H9 (cell line): ENCODE results near the gene CA11. TPM values are rescaled to one million over a fixed set of nuclear protein-coding genes. Genes with fewer than 3 reads are reported as not detected.

Experiments
- DNase-seq: peaks from one replicate; pipeline ENCODE4 v3.0.0-alpha.2; 2017
- H2AFZ ChIP-seq: one replicate; pipeline ENCODE4 v1.6.1; 2013; ENCODE audit warnings: mild to moderate bottlenecking, low read length, control low read depth, moderate library complexity
- H2AK5ac ChIP-seq: 2 replicates; pipeline ENCODE4 v1.6.1; 2013; ENCODE audit warnings: low read length, control low read depth, mixed read lengths; ENCODE audit not compliant: insufficient read length
- H2BK120ac ChIP-seq: one replicate; pipeline ENCODE4 v1.6.1; 2013; ENCODE audit warnings: low read depth, mild to moderate bottlenecking, low read length, control low read depth, inconsistent platforms; ENCODE audit not compliant: poor library complexity, severe bottlenecking
- H2BK12ac ChIP-seq: 2 replicates; pipeline ENCODE4 v1.6.1; 2013; ENCODE audit warnings: low read length, control low read depth, mixed read lengths, low read depth; ENCODE audit not compliant: insufficient read length
- H2BK15ac ChIP-seq: 2 replicates; pipeline ENCODE4 v1.6.1; 2013; ENCODE audit warnings: low read depth, low read length, control low read depth
- H2BK20ac ChIP-seq: one replicate; pipeline ENCODE4 v1.6.1; 2013; ENCODE audit warnings: low read depth, mild to moderate bottlenecking, low read length, control low read depth, inconsistent platforms; ENCODE audit not compliant: poor library complexity, severe bottlenecking
- H2BK5ac ChIP-seq: 2 replicates; pipeline ENCODE4 v1.6.1; 2013; ENCODE audit warnings: low read length, control low read depth, mixed read lengths; ENCODE audit not compliant: insufficient read length
- H3K14ac ChIP-seq: 2 replicates; pipeline ENCODE4 v1.6.1; 2013; ENCODE audit warnings: low read length, control low read depth; ENCODE audit not compliant: insufficient read depth
- H3K18ac ChIP-seq: 2 replicates; pipeline ENCODE4 v1.6.1; 2013; ENCODE audit warnings: low read depth, mild to moderate bottlenecking, mixed read lengths, low read length, control low read depth; ENCODE audit not compliant: insufficient read length
- H3K23ac ChIP-seq: 2 replicates; pipeline ENCODE4 v1.6.1; 2013; ENCODE audit warnings: low read length, control low read depth, mixed read lengths, low read depth; ENCODE audit not compliant: insufficient read length
- H3K23me2 ChIP-seq: 2 replicates; pipeline ENCODE4 v1.6.1; 2013; ENCODE audit warnings: low read depth, mild to moderate bottlenecking, mixed read lengths, low read length, control low read depth; ENCODE audit not compliant: insufficient read length, poor library complexity, severe bottlenecking
- H3K27ac ChIP-seq: 2 replicates; pipeline ENCODE4 v1.5.1; 2013; ENCODE audit warnings: low read length, control low read depth, mixed read lengths, low read depth; ENCODE audit not compliant: insufficient read length
- H3K27me3 ChIP-seq: 2 replicates; pipeline ENCODE4 v1.6.1; 2013; ENCODE audit warnings: low read length, control low read depth, inconsistent platforms; ENCODE audit not compliant: insufficient read depth
- H3K4ac ChIP-seq: 2 replicates; pipeline ENCODE4 v1.6.1; 2013; ENCODE audit warnings: low read depth, mild to moderate bottlenecking, control low read depth, inconsistent platforms, low read length, moderate library complexity
- H3K4me1 ChIP-seq: 2 replicates; pipeline ENCODE4 v1.6.1; 2013; ENCODE audit warnings: low read length, control low read depth, inconsistent platforms; ENCODE audit not compliant: insufficient read depth
- H3K4me2 ChIP-seq: 2 replicates; pipeline ENCODE4 v1.6.1; 2013; ENCODE audit warnings: low read length, control low read depth, mixed read lengths; ENCODE audit not compliant: insufficient read length, insufficient read depth
- H3K56ac ChIP-seq: 2 replicates; pipeline ENCODE4 v1.6.1; 2013; ENCODE audit warnings: low read depth, mild to moderate bottlenecking, mixed read lengths, low read length, control low read depth; ENCODE audit not compliant: insufficient read length
- H3K79me1 ChIP-seq: 2 replicates; pipeline ENCODE4 v1.6.1; 2013; ENCODE audit warnings: low read depth, mild to moderate bottlenecking, moderate library complexity, low read length, control low read depth, inconsistent platforms; ENCODE audit not compliant: insufficient read depth, poor library complexity, severe bottlenecking
- H3K79me2 ChIP-seq: 2 replicates; pipeline ENCODE4 v1.6.1; 2013; ENCODE audit warnings: low read length, control low read depth, inconsistent platforms; ENCODE audit not compliant: insufficient read depth
- H3K9ac ChIP-seq: 2 replicates; pipeline ENCODE4 v1.6.1; 2013; ENCODE audit warnings: low read length, control low read depth, mixed read lengths; ENCODE audit not compliant: insufficient read length; ENCODE audit errors: extremely low read depth
- H3K9me3 ChIP-seq: one replicate; pipeline ENCODE4 v1.6.1; 2013; ENCODE audit warnings: low read depth, low read length, inconsistent platforms; ENCODE audit not compliant: control insufficient read depth
- H3T11ph ChIP-seq: one replicate; pipeline ENCODE4 v1.6.1; 2013; ENCODE audit warnings: mild to moderate bottlenecking, low read length, control low read depth, inconsistent platforms
- H4K20me1 ChIP-seq: one replicate; pipeline ENCODE4 v1.6.1; 2013; ENCODE audit not compliant: control insufficient read depth, insufficient read length, insufficient read depth
- H4K5ac ChIP-seq: 2 replicates; pipeline ENCODE4 v1.6.1; 2013; ENCODE audit warnings: low read depth, mild to moderate bottlenecking, mixed read lengths, low read length, control low read depth; ENCODE audit not compliant: insufficient read length
- H4K8ac ChIP-seq: replicated peaks from 2 replicates; pipeline ENCODE4 v1.6.1; 2013; ENCODE audit warnings: low read length, control low read depth, mixed read lengths, low read depth; ENCODE audit not compliant: insufficient read length
- H4K91ac ChIP-seq: 2 replicates; pipeline ENCODE4 v1.6.1; 2013; ENCODE audit warnings: low read depth, mild to moderate bottlenecking, moderate library complexity, mixed read lengths, low read length, control low read depth; ENCODE audit not compliant: insufficient read length
- H3K27ac Mint-ChIP-seq, 3 experiments: 2 replicates in 2 of 3; 3 replicates in 1 of 3; pipeline ENCODE4 v1.8.0; 2020 to 2021; ENCODE audit warnings: mixed read lengths in 3 of 3, mild to moderate bottlenecking in 1 of 3, moderate library complexity in 1 of 3
- H3K27me3 Mint-ChIP-seq: 2 replicates; pipeline ENCODE4 v1.8.0; 2021; ENCODE audit warnings: low read depth, mild to moderate bottlenecking, moderate library complexity, mixed read lengths
- H3K36me3 Mint-ChIP-seq, 3 experiments: 2 replicates in 2 of 3; 3 replicates in 1 of 3; pipeline ENCODE4 v1.8.0; 2020 to 2021; ENCODE audit warnings: low read depth in 3 of 3, mixed read lengths in 3 of 3; ENCODE audit not compliant: insufficient read depth in 1 of 3
- H3K4me1 Mint-ChIP-seq, 2 experiments: 2 replicates each; pipeline ENCODE4 v1.8.0; 2020; ENCODE audit warnings: mixed read lengths in 2 of 2
- H3K4me3 Mint-ChIP-seq, 2 experiments: 2 replicates in 1 of 2; 3 replicates in 1 of 2; pipeline ENCODE4 v1.8.0; 2020 to 2021; ENCODE audit warnings: mild to moderate bottlenecking in 2 of 2, mixed read lengths in 2 of 2, moderate library complexity in 1 of 2
- H3K9me3 Mint-ChIP-seq, 2 experiments: 2 replicates in 1 of 2; 3 replicates in 1 of 2; pipeline ENCODE4 v1.8.0; 2020; ENCODE audit warnings: mild to moderate bottlenecking in 2 of 2, mixed read lengths in 2 of 2, moderate library complexity in 1 of 2
- WGBS: extraction: QIAGEN DNeasy Blood & Tissue Kit; methylation state at CpG from one replicate; pipeline ENCODE4 v1.1.7; 2013; ENCODE audit warnings: missing lambda C conversion rate, low lambda C conversion rate, mixed read lengths; ENCODE audit not compliant: insufficient read length; ENCODE audit errors: extremely low coverage; 5-methylcytosine and 5-hydroxymethylcytosine counted together
- total RNA-seq: library from RNA; stranded (reverse); gene quantifications from 2 replicates; pipeline ENCODE4 v1.2.1, GENCODE V29; 2021
- TF ChIP-seq, protein P1 (sequence below): fragments of 200-600 bp; sonication (generic); conservative IDR thresholded peaks from 3 replicates; pipeline ENCODE4 v1.8.0; 2021; ENCODE audit warnings: antibody characterized with exemption, mild to moderate bottlenecking

CA11 gene
- total RNA-seq, 1 experiment from 2014 or later: 107 TPM

GRCh38 chr19:48635263-48635965 is 10.6 kb downstream of the CA11 start:
- H2AK5ac ChIP-seq: no peak overlapping the region
- H3K27me3 ChIP-seq: no peaks in the 10 kb centered on the region; the same call in 1 of the 2 replicates
- Mint-ChIP-seq H3K27ac (peak overlapping the region in 1 of 3 experiments; percentile 80; a peak in 4 of 7 replicates), H3K9me3 (no peaks in the 10 kb centered on the region), H3K27me3 (peaks cover 4% of the 10 kb centered on the region), H3K36me3 (peaks cover 11 to 33% (median 24%) of the 10 kb centered on the region in 3 experiments; a peak in 6 of 7 replicates), H3K4me3 (peak overlapping the region; percentile 82 to 89), H3K4me1 (peaks cover 38 to 59% of the 10 kb centered on the region in 2 experiments)
- H3K27ac ChIP-seq: no peak overlapping the region
- no peak overlapping the region for H2BK5ac ChIP-seq
- H2BK120ac ChIP-seq: no peak overlapping the region
- no peak overlapping the region for H4K5ac ChIP-seq
- H4K8ac ChIP-seq: no peak overlapping the region
- H2BK12ac ChIP-seq: no peak overlapping the region
- no peaks in the 10 kb centered on the region for H3K79me2 ChIP-seq
- H4K20me1 ChIP-seq: no peaks in the 10 kb centered on the region
- no peak overlapping the region for H3K18ac ChIP-seq
- WGBS: no CpG with 5 or more reads among the region's 67 CpGs
- H3T11ph ChIP-seq: no peak overlapping the region
- H4K91ac ChIP-seq: no peak overlapping the region
- no peak overlapping the region for H3K9ac ChIP-seq
- H2BK15ac ChIP-seq: no peak overlapping the region
- no peaks in the 10 kb centered on the region for H3K79me1 ChIP-seq
- no peak overlapping the region for H3K14ac ChIP-seq
- no peak overlapping the region for H3K56ac ChIP-seq
- H3K9me3 ChIP-seq: no peaks in the 10 kb centered on the region
- H3K4me1 ChIP-seq: peaks cover 9% of the 10 kb centered on the region; the same call in 1 of the 2 replicates
- DNase-seq: peak; percentile 74
- no peak overlapping the region for H3K4ac ChIP-seq
- H2BK20ac ChIP-seq: no peak overlapping the region
- peaks cover 29% of the 10 kb centered on the region for H3K23me2 ChIP-seq
- H2AFZ ChIP-seq: no peak overlapping the region
- TF ChIP-seq, protein P1, sequence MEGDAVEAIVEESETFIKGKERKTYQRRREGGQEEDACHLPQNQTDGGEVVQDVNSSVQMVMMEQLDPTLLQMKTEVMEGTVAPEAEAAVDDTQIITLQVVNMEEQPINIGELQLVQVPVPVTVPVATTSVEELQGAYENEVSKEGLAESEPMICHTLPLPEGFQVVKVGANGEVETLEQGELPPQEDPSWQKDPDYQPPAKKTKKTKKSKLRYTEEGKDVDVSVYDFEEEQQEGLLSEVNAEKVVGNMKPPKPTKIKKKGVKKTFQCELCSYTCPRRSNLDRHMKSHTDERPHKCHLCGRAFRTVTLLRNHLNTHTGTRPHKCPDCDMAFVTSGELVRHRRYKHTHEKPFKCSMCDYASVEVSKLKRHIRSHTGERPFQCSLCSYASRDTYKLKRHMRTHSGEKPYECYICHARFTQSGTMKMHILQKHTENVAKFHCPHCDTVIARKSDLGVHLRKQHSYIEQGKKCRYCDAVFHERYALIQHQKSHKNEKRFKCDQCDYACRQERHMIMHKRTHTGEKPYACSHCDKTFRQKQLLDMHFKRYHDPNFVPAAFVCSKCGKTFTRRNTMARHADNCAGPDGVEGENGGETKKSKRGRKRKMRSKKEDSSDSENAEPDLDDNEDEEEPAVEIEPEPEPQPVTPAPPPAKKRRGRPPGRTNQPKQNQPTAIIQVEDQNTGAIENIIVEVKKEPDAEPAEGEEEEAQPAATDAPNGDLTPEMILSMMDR: no peak
- no peak overlapping the region for H3K23ac ChIP-seq
- peak overlapping the region; percentile 80 for H3K4me2 ChIP-seq
